A549 (cell line): ENCODE data around the gene PPP4C. TPM values are rescaled to one million over a fixed set of nuclear protein-coding genes. Genes with fewer than 3 reads are reported as not detected.
A peak's percentile ranks its signal among the peaks of the same experiment; 100 is the strongest.

Experiments
- ATAC-seq, 2 experiments: fragments of 200-7000 bp in 1 of 2; fragments of >200 bp in 1 of 2; cut with Nextera tagmentation in 1 of 2; cut with Tn5 transposase in 1 of 2; 3 replicates each; pipeline versions ENCODE4 v1.8.0 to v1.9.1; 2018 to 2020; ENCODE audit warnings: mild to moderate bottlenecking in 1 of 2, moderate library complexity in 1 of 2
- CTCF ChIA-PET: fragments of 300-600 bp; sonication (Branson Sonifier 250); formaldehyde crosslinking; extraction: SDS; loops from one replicate; lab custom pipeline; 2021; ENCODE audit warnings: antibody characterized with exemption, inconsistent platforms; lab: Yijun Ruan, JAX
- POLR2A ChIA-PET: fragments of 350-600 bp; formaldehyde crosslinking; extraction: SDS; loops from one replicate; lab custom pipeline; 2021; ENCODE audit warnings: antibody characterized with exemption, inconsistent platforms; lab: Yijun Ruan, JAX
- DNase-seq, 2 experiments: peaks; one replicate each; pipeline versions ENCODE4 v3.0.0 to v3.0.0-alpha.2; 2011 to 2016; ENCODE audit warnings: low read depth in 1 of 2, low spot score in 1 of 2
- FAIRE-seq: peaks from 2 replicates; lab custom pipeline; 2011; peaks lifted over from hg19 to GRCh38; lab: Jason Lieb, UNC
- H3K27ac ChIP-seq, 2 experiments: fragments of >200 bp; sonication (Bioruptor Twin); formaldehyde crosslinking; 3 replicates each; pipeline ENCODE4 v1.5.1; 2016 to 2017
- H3K4me1 ChIP-seq: fragments of >200 bp; sonication (Bioruptor Twin); formaldehyde crosslinking; 3 replicates; pipeline ENCODE4 v1.6.1; 2016
- H3K4me2 ChIP-seq: fragments of >200 bp; sonication (Bioruptor Twin); formaldehyde crosslinking; 3 replicates; pipeline ENCODE4 v1.6.1; 2016
- H3K4me3 ChIP-seq: fragments of >200 bp; sonication (Bioruptor Twin); formaldehyde crosslinking; 3 replicates; pipeline ENCODE4 v1.5.1; 2016
- H3K9me3 ChIP-seq: fragments of >200 bp; sonication (Bioruptor Twin); formaldehyde crosslinking; 3 replicates; pipeline ENCODE4 v1.6.1; 2016
- CBX2 ChIP-seq: fragments of 200-600 bp; sonication (generic); IDR thresholded peaks from 2 replicates; pipeline ENCODE4 v1.6.1; 2016; ENCODE audit warnings: low read depth, mild to moderate bottlenecking, borderline replicate concordance
- CBX8 ChIP-seq: fragments of 200-600 bp; sonication (generic); IDR thresholded peaks from 2 replicates; pipeline ENCODE4 v1.6.1; 2016
- CEBPB ChIP-seq, 2 experiments: fragments of >200 bp in 1 of 2; sonication (Bioruptor Twin) in 1 of 2; formaldehyde crosslinking in 1 of 2; IDR thresholded peaks; 2 replicates each; pipeline ENCODE4 v1.6.1; 2012 to 2016
- JUN ChIP-seq, 2 experiments: fragments of >200 bp; sonication (Bioruptor Twin); formaldehyde crosslinking; IDR thresholded peaks; 2 replicates in 1 of 2; 3 replicates in 1 of 2; pipeline ENCODE4 v1.6.1; 2016 to 2017
- JUNB ChIP-seq: fragments of >200 bp; sonication (Bioruptor Twin); formaldehyde crosslinking; IDR thresholded peaks from 2 replicates; pipeline ENCODE4 v1.6.1; 2016
- MAFK ChIP-seq: fragments of 450-650 bp; IDR thresholded peaks from 2 replicates; pipeline ENCODE4 v1.6.1; 2014; ENCODE audit not compliant: partially characterized antibody
- MYC ChIP-seq: IDR thresholded peaks from 2 replicates; pipeline ENCODE4 v1.6.1; 2012; ENCODE audit warnings: mild to moderate bottlenecking, inconsistent platforms, low read length, improper control_type of control experiment, borderline replicate concordance
- NPAS2 ChIP-seq: fragments of 250-450 bp; sonication (Bioruptor Pico); IDR thresholded peaks from 2 replicates; pipeline ENCODE4 v1.8.0; 2022; ENCODE audit warnings: mild to moderate bottlenecking, moderate library complexity, borderline replicate concordance
- NR3C1 ChIP-seq: fragments of >200 bp; sonication (Bioruptor Twin); formaldehyde crosslinking; IDR thresholded peaks from 3 replicates; pipeline ENCODE4 v1.6.1; 2017
- POLR2A ChIP-seq: IDR thresholded peaks from 2 replicates; pipeline ENCODE4 v1.6.1; 2012; ENCODE audit warnings: mild to moderate bottlenecking, low read length
- RAD21 ChIP-seq, 2 experiments: fragments of >200 bp in 1 of 2; sonication (Bioruptor Twin) in 1 of 2; formaldehyde crosslinking in 1 of 2; IDR thresholded peaks in 1 of 2; conservative IDR thresholded peaks in 1 of 2; 2 replicates in 1 of 2; 3 replicates in 1 of 2; pipeline ENCODE4 v1.6.1; 2012 to 2018; ENCODE audit warnings: inconsistent platforms in 1 of 2
- TFCP2L1 ChIP-seq: fragments of 250-450 bp; sonication (Bioruptor Pico); IDR thresholded peaks from 2 replicates; pipeline ENCODE4 v1.5.0; 2021; ENCODE audit warnings: mild to moderate bottlenecking
- ZNF302 ChIP-seq: fragments of 250-450 bp; sonication (Bioruptor Pico); IDR thresholded peaks from 2 replicates; pipeline ENCODE4 v1.9.0; 2021; ENCODE audit warnings: inconsistent platforms, mild to moderate bottlenecking, moderate library complexity
- WGBS: methylation state at CpG from one replicate; pipeline ENCODE4 v1.1.6; 2017; ENCODE audit errors: missing lambda C conversion rate; 5-methylcytosine and 5-hydroxymethylcytosine counted together
- polyA plus RNA-seq, 4 experiments: library from polyadenylated mRNA; depleted of rRNA in 3 of 4; stranded (reverse); fragments of >200 nt; fragmentation: RNase III in 1 of 4; extraction: RNeasy Plus Mini Kit Qiagen cat#74134 plus additional on column Dnase treatment in 1 of 4; gene quantifications; 2 replicates in 3 of 4; 3 replicates in 1 of 4; pipeline ENCODE4 v1.2.3, GENCODE V29; 2011 to 2017
- TF ChIP-seq, protein P1 (sequence below): fragments of >200 bp; sonication (Bioruptor Twin); formaldehyde crosslinking; IDR thresholded peaks from 3 replicates; pipeline ENCODE4 v1.5.1; 2016
- TF ChIP-seq, protein P2 (sequence below): IDR thresholded peaks from 2 replicates; pipeline ENCODE4 v1.6.1; 2012; ENCODE audit warnings: low read depth, borderline replicate concordance

The PPP4C gene
- polyA plus RNA-seq, 2 of the 4 experiments (the other 2 are of a cell fraction): 102 to 115 TPM

DNA sequence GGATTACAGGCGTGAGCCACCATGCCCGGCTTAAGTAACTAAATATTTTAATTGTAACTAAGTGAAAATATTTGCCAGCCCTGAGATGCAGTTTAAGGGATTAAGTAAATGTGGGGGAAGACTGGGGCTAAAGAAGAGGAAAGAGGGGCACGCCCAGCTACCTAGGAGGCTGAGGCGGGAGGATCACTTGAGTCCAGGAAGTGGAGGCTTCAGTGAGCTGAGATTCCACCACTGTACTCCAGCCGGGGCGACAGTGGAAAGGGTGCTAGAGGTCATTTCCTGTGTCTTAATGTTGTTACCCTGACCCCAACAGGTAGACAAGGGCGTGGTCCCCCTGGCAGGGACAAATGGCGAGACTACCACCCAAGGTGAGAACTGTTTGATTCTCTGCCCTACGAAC lies 7.5 kb upstream of the PPP4C start:
- ATAC-seq: no peak
- Histone ChIP-seq H3K9me3 (no peaks in the 10 kb centered on the region), H3K27ac (peak overlapping the region in 1 of 2 experiments; percentile 17; a peak in 1 of 6 replicates), H3K4me3 (no peak overlapping the region), H3K4me1 (peaks cover 32% of the 10 kb centered on the region), H3K4me2 (peak overlapping the region; percentile 97)
- WGBS: 94% methylated on average over 9 of the region's 9 CpGs
- POLR2A ChIA-PET: no interaction called here
- DNase-seq: no peak
- CTCF ChIA-PET: interaction anchor here (0.6 to 9.9 kb wide), 5 partner anchors 9 to 423 kb away, joined by 3 to 119 read pairs (median 4); partner anchors contain the start of genes PPP4C and TBX6
- FAIRE-seq: no peak
- TF ChIP-seq ZNF302 (CRISPR knock-in tag) (no peak), JUN (IDR thresholded peaks at IDR 0.05) (0 out of 5 replicates have a peak, but pooled peaks of 1 of the 2 experiments have one; percentile 3)

DNA sequence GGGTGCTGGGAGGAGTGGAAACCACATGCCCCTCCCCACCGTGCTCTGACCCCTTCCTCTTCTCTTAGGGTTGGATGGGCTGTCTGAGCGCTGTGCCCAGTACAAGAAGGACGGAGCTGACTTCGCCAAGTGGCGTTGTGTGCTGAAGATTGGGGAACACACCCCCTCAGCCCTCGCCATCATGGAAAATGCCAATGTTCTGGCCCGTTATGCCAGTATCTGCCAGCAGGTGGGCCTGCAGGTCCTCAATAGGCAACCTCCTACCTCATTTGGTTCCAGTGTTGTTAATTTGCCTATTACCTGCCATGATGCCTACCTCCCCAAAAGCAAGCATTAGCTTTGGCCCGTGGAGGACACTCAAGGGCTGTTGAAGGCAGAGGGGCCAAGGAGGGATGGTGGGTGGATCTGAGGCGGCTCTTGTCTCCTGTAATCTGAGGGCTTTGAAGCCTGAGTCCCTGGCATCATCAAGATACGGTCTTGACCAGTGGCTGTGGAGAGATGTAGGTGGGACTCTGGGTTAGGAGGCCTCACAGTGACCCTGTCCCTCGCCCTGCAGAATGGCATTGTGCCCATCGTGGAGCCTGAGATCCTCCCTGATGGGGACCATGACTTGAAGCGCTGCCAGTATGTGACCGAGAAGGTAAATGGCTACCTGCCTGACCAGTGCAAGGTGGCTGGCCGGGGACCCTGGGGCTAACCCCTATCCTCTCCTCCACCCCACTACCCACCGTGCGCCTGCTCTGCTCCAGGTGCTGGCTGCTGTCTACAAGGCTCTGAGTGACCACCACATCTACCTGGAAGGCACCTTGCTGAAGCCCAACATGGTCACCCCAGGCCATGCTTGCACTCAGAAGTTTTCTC lies 6.8 kb upstream of the PPP4C start:
- TF ChIP-seq CEBPB (IDR thresholded peaks at IDR 0.05) (no peak), TFCP2L1 (CRISPR knock-in tag) (0 out of 2 replicates have a peak, but pooled peaks have one; percentile 6), RAD21 (conservative IDR thresholded peaks at IDR 0.05 in 1 of 2, IDR thresholded peaks at IDR 0.05 in 1 of 2) (peak; percentile 38; a peak in 3 of 5 replicates)
- TF ChIP-seq, protein P1, sequence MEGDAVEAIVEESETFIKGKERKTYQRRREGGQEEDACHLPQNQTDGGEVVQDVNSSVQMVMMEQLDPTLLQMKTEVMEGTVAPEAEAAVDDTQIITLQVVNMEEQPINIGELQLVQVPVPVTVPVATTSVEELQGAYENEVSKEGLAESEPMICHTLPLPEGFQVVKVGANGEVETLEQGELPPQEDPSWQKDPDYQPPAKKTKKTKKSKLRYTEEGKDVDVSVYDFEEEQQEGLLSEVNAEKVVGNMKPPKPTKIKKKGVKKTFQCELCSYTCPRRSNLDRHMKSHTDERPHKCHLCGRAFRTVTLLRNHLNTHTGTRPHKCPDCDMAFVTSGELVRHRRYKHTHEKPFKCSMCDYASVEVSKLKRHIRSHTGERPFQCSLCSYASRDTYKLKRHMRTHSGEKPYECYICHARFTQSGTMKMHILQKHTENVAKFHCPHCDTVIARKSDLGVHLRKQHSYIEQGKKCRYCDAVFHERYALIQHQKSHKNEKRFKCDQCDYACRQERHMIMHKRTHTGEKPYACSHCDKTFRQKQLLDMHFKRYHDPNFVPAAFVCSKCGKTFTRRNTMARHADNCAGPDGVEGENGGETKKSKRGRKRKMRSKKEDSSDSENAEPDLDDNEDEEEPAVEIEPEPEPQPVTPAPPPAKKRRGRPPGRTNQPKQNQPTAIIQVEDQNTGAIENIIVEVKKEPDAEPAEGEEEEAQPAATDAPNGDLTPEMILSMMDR: peak; percentile 42
- ChIA-PET CTCF (interaction anchor here (0.6 to 9.9 kb wide), 5 partner anchors 8 to 423 kb away, joined by 3 to 119 read pairs (median 4); partner anchors contain the start of genes PPP4C and TBX6), POLR2A (no interaction called here)
- Histone ChIP-seq H3K9me3 (no peaks in the 10 kb centered on the region), H3K4me3 (no peak overlapping the region), H3K4me1 (peaks cover 27% of the 10 kb centered on the region), H3K4me2 (peak overlapping the region; percentile 97), H3K27ac (peak overlapping the region in 1 of 2 experiments; percentile 17; a peak in 1 of 6 replicates)
- peak in 1 of 2 experiments; percentile 59 for DNase-seq
- 86% methylated on average over 17 of the region's 17 CpGs for WGBS
- no peak for FAIRE-seq
- no peak for ATAC-seq

DNA sequence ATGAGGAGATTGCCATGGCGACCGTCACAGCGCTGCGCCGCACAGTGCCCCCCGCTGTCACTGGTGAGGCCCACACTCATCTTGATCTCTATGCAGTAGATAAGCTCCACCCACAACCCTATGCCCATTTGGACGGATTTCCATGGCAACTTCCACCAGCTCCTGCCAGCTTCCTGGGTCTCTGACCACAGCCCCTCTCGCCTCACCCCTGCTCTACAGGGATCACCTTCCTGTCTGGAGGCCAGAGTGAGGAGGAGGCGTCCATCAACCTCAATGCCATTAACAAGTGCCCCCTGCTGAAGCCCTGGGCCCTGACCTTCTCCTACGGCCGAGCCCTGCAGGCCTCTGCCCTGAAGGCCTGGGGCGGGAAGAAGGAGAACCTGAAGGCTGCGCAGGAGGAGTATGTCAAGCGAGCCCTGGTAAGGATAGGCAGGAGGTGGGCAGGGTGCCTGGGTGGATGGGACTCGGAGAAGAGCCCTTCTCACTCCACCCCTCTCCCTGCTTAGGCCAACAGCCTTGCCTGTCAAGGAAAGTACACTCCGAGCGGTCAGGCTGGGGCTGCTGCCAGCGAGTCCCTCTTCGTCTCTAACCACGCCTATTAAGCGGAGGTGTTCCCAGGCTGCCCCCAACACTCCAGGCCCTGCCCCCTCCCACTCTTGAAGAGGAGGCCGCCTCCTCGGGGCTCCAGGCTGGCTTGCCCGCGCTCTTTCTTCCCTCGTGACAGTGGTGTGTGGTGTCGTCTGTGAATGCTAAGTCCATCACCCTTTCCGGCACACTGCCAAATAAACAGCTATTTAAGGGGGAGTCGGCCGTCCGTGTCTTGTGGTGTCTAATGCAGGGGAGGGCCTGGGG lies 6.0 kb upstream of the PPP4C start:
- TF ChIP-seq CBX8 (no peak), NPAS2 (CRISPR knock-in tag) (no peak), NR3C1 (no peak), POLR2A (no peak), CBX2 (no peak), MYC (no peak), MAFK (no peak), JUNB (no peak)
- TF ChIP-seq, protein P2, sequence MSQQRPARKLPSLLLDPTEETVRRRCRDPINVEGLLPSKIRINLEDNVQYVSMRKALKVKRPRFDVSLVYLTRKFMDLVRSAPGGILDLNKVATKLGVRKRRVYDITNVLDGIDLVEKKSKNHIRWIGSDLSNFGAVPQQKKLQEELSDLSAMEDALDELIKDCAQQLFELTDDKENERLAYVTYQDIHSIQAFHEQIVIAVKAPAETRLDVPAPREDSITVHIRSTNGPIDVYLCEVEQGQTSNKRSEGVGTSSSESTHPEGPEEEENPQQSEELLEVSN: no peak
- TF ChIP-seq, all 56 proteins: peak for 0
- POLR2A ChIA-PET: interaction anchor here (1.3 kb wide), 1 partner anchor 23 kb away, joined by 3 read pairs; no protein-coding TSS in a partner anchor
- Histone ChIP-seq H3K4me2 (no peak overlapping the region), H3K9me3 (no peaks in the 10 kb centered on the region), H3K4me1 (peaks cover 27% of the 10 kb centered on the region), H3K4me3 (no peak overlapping the region), H3K27ac (no peak overlapping the region)
- WGBS: 89% methylated on average over 31 of the region's 31 CpGs
- ATAC-seq (no peak), DNase-seq (no peak), FAIRE-seq (no peak)
- CTCF ChIA-PET: interaction anchor here (0.6 to 7.9 kb wide), 6 partner anchors 7 to 903 kb away, joined by 3 to 46 read pairs (median 3); partner anchors contain the start of genes PPP4C and TBX6
